Central memory CD4-positive, alpha-beta T cell (primary cell): ENCODE measurements around the gene ATP2B2.

Experiments used
- DNase-seq: peaks from one replicate; pipeline ENCODE4 v3.0.0; 2022

Gene ATP2B2

DNA sequence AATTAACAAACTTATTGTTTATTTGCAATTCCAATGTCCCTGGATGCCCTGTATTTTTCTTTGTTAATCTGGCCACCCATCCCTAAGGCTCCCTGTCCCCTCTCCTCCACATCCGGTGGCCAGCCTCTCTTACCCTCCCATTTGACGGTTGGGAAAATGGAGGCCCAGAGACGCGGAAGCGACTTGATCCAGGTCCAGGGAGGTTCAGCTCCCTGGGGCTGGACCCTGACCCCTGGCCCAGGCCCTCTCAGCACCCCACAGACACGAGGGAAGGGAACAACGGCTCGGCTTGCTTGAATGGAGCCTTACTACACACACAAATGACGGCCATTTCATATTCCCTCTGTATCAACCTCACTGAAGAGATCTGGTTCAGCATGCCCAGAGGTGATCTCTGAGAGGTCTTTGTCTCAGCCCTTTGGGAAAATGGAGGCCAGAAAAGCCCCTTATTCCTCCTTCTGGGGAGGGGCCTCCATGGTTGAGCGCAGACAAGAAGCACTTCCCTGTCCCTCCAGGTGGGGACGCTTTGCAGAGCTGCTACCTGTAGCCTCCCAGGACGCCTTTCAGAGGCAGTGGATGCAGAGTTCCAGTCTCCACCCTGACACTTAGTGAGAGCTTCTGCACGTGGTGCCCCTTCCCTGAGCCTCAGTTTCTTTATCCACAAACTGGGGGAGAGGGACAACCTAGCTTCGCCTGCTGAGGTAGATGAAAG is 82.1 kb downstream of the ATP2B2 start:
- DNase-seq, result no peak

DNA sequence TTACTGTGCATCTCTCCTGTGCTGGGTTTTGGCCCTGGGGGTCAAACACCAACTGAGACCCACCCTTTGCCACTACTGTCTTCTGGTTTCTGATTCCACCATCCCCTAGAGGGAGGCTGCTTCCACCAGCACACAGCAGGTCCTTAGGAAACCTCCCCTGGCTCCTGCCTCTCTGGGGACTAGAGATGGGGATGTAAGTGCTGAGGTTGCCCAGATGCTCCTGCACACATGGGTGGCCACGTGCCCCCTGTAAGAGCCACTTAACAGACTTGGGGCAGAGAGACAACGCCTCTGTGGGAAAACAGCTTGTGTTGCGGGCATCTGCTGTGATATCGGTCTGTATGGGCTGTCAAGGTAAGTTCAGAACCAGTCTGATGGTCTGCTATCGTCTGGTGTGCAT is 83.4 kb downstream of the ATP2B2 start:
- no peak for DNase-seq

GRCh38 chr3:10420745-10421475 is 84.5 kb downstream of the ATP2B2 start:
- no peak for DNase-seq

DNA sequence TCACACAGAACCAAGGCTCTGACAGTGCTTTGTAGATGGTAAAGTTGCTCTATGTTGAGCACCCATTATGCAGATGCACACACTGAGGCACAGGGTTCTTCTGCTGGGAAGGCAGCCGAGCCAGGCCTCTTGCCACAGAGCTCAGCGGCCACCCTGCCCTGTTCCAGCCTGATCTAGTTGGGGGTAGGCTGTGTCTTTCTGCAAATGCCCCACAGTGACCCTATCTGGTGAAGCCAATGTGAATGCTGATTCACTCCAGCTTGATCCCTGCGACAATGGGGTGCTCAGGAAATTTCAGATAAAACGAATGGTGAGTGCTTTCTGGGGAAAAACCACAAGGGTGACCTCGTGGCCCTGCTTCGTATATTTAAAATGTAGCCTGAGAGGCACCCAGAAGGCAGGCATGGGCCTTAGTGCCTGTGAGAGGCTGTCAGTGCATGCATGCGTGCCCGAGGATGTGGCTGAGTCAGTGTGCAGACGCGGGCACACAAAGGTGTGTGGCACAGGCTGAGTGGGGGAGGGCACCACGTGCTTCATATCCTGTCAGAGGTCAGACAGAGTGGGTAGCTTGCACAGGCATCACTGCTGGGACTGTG is 85.7 kb downstream of the ATP2B2 start:
- DNase-seq, result peak; percentile 23

GRCh38 chr3:10417847-10418246 is 87.5 kb downstream of the ATP2B2 start:
- no peak for DNase-seq

GRCh38 chr3:10416730-10417300 is 88.6 kb downstream of the ATP2B2 start:
- no peak for DNase-seq

GRCh38 chr3:10413041-10413440 is 92.3 kb downstream of the ATP2B2 start:
- no peak for DNase-seq

GRCh38 chr3:10411598-10412332 is 93.6 kb downstream of the ATP2B2 start:
- no peak for DNase-seq

DNA sequence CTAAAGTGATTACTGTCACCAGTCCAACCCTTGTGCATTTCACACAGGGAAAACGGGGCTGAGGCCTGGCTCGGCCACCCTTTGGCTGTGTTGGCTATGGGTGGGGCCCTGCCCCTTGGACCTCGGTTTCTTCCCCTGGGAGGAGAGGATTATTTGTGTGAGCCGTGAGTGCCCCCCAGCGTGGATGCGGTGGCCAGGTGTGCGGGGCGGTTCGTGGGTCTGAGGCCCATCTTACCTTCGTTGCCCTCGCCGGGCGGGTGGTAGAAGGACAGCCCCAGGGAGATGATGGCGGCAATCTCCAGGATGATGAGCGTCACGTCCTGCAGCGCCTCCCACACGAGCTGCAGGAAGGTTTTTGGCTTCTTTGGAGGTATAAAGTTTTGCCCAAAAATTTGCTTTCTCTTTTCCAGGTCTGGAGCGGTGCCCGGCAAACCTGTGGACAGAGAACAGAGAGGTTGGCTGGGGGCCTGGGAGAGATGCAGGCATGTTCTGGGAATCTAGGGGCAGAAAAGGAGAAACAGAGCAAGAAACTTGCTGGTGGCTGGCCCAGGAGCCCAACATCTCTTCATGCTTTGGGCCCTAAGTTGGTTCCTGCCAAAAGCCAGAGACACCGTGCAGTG is 94.9 kb downstream of the ATP2B2 start:
- DNase-seq, result no peak

GRCh38 chr3:10408680-10409079 is 96.7 kb downstream of the ATP2B2 start:
- no peak for DNase-seq

DNA sequence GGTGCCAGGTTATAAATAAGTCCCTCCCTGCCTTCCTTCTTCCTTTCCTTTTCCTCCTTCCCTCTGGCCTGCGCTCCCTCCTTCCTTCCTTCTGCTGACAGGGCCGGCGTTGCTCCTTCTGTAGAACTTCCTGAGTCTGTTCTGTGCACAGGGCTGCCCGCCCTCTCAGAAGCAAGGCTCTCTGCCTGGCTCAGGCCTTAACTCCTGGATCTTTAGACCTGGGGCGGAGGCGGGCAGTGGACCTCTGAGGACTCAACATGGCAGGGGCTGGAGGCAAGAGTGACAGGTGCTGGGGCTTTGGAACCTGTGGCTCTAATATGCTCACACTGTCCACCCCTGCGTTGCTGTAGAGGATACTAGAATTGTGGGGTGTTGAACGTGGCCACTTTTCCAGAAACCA is 98.0 kb downstream of the ATP2B2 start:
- DNase-seq, result no peak

DNA sequence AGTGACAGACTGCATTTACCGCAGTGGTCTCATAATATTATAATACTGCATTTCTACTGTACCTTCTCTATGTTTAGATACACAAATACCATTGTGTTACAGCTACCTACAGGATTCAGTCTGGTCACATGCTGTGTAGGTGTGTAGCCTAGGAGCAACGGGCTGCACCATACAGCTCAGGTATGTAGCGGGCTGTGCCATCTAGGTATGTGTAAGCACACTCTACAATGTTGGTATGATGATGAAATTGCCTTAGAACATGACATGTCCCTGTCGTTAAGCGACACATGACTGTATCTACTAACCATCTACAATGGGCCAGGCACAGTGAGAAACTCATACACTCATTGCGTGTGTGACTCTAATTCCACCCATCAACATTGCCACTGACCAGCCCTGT is 99.0 kb downstream of the ATP2B2 start:
- no peak for DNase-seq

GRCh38 chr3:10405816-10406215 is 99.6 kb downstream of the ATP2B2 start:
- DNase-seq, result no peak

- no peak for DNase-seq
Measured at GRCh38 chr3:10404876-10405275, 100.5 kb downstream of the ATP2B2 start.

GRCh38 chr3:10404377-10404776 is 101.0 kb downstream of the ATP2B2 start:
- no peak for DNase-seq

DNA sequence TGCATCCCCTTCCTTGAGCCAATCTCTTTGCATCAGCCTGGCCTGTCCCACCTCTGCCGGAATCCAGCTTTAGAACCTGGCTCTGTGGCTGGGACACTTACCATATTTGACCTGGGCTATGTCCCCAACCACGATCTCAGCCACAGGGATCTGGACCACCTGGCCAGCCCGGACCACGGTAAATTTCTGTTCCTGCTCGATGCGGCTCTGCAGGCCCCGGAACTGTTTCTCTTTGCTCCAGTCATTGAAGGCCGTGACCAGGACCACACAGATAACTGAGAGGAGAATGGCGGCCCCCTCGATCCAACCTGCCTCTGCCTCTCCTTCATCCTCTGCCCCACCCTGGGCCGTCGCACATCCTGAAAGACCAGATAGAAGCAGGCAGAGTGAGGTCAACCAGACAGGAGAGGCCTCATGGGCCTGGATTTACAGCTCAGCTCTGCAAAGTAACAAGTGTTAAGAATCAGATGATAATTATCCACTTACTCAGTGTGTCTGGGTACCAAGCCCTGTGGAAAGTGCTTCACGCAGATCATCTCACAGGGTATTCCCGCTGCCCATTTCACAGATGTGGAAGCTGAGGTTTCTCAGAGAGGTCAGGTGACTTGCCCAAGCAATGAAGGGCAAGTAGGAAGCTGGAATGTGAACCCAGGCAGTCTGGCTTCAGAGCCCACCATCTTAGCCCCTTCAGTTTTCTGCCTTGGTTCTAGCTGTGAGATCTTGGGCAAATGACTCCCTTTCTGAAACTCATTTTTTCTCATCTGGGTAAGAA is 103.2 kb downstream of the ATP2B2 start:
- DNase-seq, result no peak

DNA sequence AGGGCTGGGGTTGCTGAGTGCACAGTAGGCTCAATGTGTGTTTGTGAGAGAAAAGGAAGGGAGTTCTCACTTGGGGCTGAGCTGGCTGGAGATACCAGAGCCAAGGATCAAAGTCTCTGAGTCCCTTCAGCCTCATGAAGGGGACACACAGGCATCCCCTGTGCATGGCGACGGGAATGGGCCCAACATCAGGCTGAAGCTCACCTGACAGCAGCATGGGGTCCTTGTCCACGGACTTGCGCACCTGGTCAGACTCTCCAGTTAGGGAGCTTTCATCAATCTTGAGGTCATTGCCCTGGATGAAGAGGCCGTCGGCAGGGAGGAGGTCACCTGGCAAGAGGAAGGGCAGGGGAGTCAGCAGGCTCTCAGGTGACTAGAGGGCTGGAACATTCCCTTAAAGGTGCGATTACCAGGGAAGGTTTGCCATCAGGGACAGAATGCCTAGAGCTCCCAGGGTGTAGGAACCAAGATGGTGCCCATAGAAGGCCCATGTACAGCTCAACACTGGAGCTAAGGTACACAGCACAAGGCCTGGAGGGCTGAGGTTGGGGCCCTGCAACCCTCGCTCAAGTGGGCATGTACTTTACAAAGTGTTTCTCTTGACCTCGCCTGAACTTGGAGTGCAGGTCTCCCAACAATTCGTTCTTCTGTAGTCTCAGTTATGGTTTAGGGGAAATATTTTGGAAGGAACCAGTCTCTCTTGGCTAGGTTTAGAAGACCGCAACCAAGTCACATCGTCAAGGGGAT is 104.5 kb downstream of the ATP2B2 start:
- no peak for DNase-seq

- no peak for DNase-seq
Measured at GRCh38 chr3:10400050-10400748, 105.2 kb downstream of the ATP2B2 start.

DNA sequence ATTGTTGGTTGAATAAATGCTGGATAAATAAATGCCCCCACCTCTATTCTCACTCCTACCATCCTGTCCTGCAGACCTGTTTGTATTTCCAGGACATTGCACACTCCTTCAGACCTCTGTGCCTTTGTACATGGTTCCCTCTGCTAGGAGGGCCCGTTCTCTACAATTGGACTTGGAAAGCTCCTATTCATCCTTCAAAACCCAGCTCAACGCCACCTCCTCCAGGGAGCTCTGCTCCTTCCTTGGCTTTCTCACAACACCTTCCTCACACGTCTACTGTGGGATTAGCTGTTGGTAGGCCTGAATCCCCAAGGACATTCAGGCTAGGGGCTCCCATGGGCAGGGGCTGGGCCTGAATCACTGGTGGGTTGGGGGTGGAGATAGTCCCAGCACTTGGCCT is 105.8 kb downstream of the ATP2B2 start:
- no peak for DNase-seq

DNA sequence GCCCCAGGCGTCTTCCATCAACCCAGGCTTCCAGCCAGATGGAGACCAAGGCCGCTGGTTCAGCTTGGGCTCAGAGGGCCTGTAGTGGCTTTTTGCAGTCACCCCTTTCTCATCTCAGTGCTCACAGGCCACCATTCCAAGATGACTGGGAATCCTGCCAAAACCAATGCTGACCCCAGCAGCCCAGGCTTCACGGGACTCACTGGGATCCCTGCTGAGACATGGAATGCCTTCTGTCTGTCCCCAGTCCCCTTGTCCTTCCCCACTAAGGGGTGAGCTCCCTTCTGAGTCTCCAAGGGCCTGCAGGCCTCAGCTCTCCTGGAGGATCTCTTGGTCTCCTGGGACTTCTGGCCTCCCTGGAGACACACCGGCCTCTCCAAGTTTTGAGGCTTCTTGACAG is 107.0 kb downstream of the ATP2B2 start:
- no peak for DNase-seq
